G401 (cell line): ENCODE results near the gene PLIN1. TPM values are rescaled to one million over a fixed set of nuclear protein-coding genes. Genes with fewer than 3 reads are reported as not detected.

Source experiments
- DNase-seq: peaks from one replicate; pipeline ENCODE4 v3.0.0-alpha.2; 2015; ENCODE audit warnings: low spot score
- in situ Hi-C: cut with HindIII; loops from 2 replicates; pipeline ENCODE4 v1.10.0; 2016; ENCODE audit warnings: low sequenced_read_pairs, mixed read lengths
- total RNA-seq: library from RNA; depleted of rRNA; stranded (reverse); fragments of >200 nt; shearing (Covaris generic); gene quantifications from 2 replicates; pipeline ENCODE4 v1.2.3, GENCODE V29; 2014

The PLIN1 gene
- total RNA-seq, 1 experiment from 2014 or later, result 0.07 TPM

GRCh38 chr15:89656116-89656815 lies 22.9 kb downstream of the PLIN1 start:
- DNase-seq, result no peak
- in situ Hi-C loops, result no loop called here

GRCh38 chr15:89654847-89655805 lies 24.0 kb downstream of the PLIN1 start, which contains the start of gene KIF7:
TSS of gene KIF7 (minus strand) at chr15:89655467. CDS start at chr15:89652930, 2,537 bp downstream.
- in situ Hi-C loops, result no loop called here
- no peak for DNase-seq

- no peak for DNase-seq
- in situ Hi-C loops, result no loop called here
These were observed 24.8 kb downstream of the PLIN1 start for GRCh38 chr15:89654301-89654761.

GRCh38 chr15:89653578-89653977 lies 25.6 kb downstream of the PLIN1 start:
- no peak for DNase-seq
- in situ Hi-C loops, result no loop called here

GRCh38 chr15:89652666-89653065 lies 26.5 kb downstream of the PLIN1 start:
- in situ Hi-C loops, result no loop called here
- DNase-seq, result no peak

- in situ Hi-C loops, result no loop called here
- no peak for DNase-seq
These were observed 27.0 kb downstream of the PLIN1 start for GRCh38 chr15:89652131-89652530.

- DNase-seq, result no peak
- in situ Hi-C loops, result no loop called here
These were observed 29.5 kb downstream of the PLIN1 start for GRCh38 chr15:89649716-89650115.

GRCh38 chr15:89649013-89649625 lies 30.0 kb downstream of the PLIN1 start:
- DNase-seq, result no peak
- in situ Hi-C loops, result no loop called here

- no peak for DNase-seq
- in situ Hi-C loops, result no loop called here
These were observed 30.8 kb downstream of the PLIN1 start for GRCh38 chr15:89648106-89649012.

- in situ Hi-C loops, result no loop called here
- peak; percentile 36 for DNase-seq
These were observed 31.8 kb downstream of the PLIN1 start for GRCh38 chr15:89647191-89647851.

- DNase-seq, result no peak
- in situ Hi-C loops, result no loop called here
These were observed 32.6 kb downstream of the PLIN1 start for GRCh38 chr15:89646416-89647141.

GRCh38 chr15:89645680-89646079 lies 33.5 kb downstream of the PLIN1 start:
- DNase-seq, result no peak
- in situ Hi-C loops, result no loop called here

GRCh38 chr15:89642106-89642505 lies 37.1 kb downstream of the PLIN1 start:
- in situ Hi-C loops, result no loop called here
- DNase-seq, result no peak

- in situ Hi-C loops, result no loop called here
- DNase-seq, result no peak
These were observed 38.1 kb downstream of the PLIN1 start for GRCh38 chr15:89641053-89641452.

GRCh38 chr15:89640245-89640644 lies 38.9 kb downstream of the PLIN1 start:
- DNase-seq, result no peak
- in situ Hi-C loops, result no loop called here

- in situ Hi-C loops, result no loop called here
- no peak for DNase-seq
These were observed 45.6 kb downstream of the PLIN1 start for GRCh38 chr15:89633585-89633984.

GRCh38 chr15:89632563-89633430 lies 46.4 kb downstream of the PLIN1 start:
- in situ Hi-C loops, result no loop called here
- DNase-seq, result no peak
